Spleen (tissue), 7 donors: ENCODE data around the gene BACH2.

Experiments
- POLR2A ChIP-seq, 3 donors: fragments of 450-650 bp; IDR thresholded peaks; one replicate each; pipeline ENCODE4 v1.5.1; 2017; ENCODE audit warnings: antibody characterized with exemption in 3 of 3, mild to moderate bottlenecking in 1 of 3
- POLR2AphosphoS5 ChIP-seq, 3 donors: sonication (generic); formaldehyde crosslinking; IDR thresholded peaks; one replicate each; pipeline ENCODE4 v1.5.1; 2017; ENCODE audit warnings: antibody characterized with exemption in 3 of 3
- TF ChIP-seq, protein P1 (sequence below), 11 experiments: fragments of 200-600 bp in 7 of 11; fragments of 450-650 bp in 4 of 11; sonication (generic) in 4 of 11; IDR thresholded peaks in 8 of 11; conservative IDR thresholded peaks in 3 of 11; 1 replicate in 7 of 11; 2 replicates in 4 of 11; pipeline versions ENCODE4 v1.4.0 to v1.8.0; 2016 to 2021; ENCODE audit warnings: antibody characterized with exemption in 11 of 11, inconsistent platforms in 4 of 11, mild to moderate bottlenecking in 1 of 11
- donor health status: DM: no; HTN: no; CAD: no; lungs with moderate emphysema.
- donor health status: DM: no; HTN: no; CAD: no.
- donor health status: DM: no; HTN: no; CAD: no.

DNA sequence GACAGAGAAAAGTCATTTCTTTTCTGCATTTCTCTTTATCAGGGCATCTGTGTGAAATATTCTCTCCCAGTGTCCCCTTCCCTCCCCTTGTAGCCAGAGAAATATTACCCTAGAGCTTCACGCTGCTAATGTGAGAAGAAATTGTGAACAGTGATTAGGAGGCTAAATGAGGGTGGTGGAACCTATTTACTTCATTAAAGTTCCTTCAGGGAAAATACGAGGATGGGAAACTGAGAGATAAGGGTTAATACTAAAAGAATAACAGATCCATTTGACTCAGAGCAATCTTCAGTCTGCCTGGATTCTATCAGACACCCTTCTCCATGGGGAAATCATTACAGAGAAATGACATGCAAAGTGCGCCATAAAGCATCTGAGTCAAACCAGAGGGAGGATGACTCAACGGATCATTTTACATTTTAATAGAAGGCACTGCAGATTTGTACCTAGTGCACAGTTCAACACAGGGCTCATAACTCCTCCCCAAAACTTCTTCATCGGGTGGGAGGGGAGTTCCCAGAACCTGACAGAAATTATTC lies 271.1 kb downstream of the BACH2 start:
- TF ChIP-seq, protein P1, sequence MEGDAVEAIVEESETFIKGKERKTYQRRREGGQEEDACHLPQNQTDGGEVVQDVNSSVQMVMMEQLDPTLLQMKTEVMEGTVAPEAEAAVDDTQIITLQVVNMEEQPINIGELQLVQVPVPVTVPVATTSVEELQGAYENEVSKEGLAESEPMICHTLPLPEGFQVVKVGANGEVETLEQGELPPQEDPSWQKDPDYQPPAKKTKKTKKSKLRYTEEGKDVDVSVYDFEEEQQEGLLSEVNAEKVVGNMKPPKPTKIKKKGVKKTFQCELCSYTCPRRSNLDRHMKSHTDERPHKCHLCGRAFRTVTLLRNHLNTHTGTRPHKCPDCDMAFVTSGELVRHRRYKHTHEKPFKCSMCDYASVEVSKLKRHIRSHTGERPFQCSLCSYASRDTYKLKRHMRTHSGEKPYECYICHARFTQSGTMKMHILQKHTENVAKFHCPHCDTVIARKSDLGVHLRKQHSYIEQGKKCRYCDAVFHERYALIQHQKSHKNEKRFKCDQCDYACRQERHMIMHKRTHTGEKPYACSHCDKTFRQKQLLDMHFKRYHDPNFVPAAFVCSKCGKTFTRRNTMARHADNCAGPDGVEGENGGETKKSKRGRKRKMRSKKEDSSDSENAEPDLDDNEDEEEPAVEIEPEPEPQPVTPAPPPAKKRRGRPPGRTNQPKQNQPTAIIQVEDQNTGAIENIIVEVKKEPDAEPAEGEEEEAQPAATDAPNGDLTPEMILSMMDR (IDR thresholded peaks at IDR 0.05 in 8 of 11, conservative IDR thresholded peaks at IDR 0.05 in 3 of 11) = no peak
- TF ChIP-seq POLR2A (IDR thresholded peaks at IDR 0.05) = no peak
- no peak for TF ChIP-seq POLR2AphosphoS5 (IDR thresholded peaks at IDR 0.05)
